Measurements from ENCODE around the gene BMP10. TPM values are rescaled to one million over a fixed set of nuclear protein-coding genes. Genes with fewer than 3 reads are reported as not detected.

Gene BMP10
- total RNA-seq, 1 donor from 2014 or later = not detected

DNA sequence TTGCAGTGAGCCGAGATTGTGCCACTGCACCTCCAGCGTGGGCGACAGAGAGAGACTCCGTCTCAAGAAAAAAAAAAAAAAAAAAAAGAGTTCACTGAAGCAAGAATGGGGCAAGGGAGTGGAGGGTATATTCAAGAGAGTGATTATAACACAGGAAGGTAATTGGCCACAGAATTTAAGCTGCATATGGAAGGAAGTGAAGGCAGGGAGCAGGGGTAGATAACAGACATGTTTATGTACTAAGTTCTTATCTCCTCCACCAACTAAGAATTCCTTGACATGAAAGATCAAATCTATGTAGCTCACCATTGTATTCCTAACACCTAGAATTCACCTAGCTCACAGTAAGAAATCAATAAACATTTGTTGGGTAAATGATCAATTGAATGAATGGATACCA, 44.2 kb upstream of the BMP10 start:
- TF ChIP-seq, protein P1, sequence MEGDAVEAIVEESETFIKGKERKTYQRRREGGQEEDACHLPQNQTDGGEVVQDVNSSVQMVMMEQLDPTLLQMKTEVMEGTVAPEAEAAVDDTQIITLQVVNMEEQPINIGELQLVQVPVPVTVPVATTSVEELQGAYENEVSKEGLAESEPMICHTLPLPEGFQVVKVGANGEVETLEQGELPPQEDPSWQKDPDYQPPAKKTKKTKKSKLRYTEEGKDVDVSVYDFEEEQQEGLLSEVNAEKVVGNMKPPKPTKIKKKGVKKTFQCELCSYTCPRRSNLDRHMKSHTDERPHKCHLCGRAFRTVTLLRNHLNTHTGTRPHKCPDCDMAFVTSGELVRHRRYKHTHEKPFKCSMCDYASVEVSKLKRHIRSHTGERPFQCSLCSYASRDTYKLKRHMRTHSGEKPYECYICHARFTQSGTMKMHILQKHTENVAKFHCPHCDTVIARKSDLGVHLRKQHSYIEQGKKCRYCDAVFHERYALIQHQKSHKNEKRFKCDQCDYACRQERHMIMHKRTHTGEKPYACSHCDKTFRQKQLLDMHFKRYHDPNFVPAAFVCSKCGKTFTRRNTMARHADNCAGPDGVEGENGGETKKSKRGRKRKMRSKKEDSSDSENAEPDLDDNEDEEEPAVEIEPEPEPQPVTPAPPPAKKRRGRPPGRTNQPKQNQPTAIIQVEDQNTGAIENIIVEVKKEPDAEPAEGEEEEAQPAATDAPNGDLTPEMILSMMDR (IDR thresholded peaks at IDR 0.05; ENCODE audit: insufficient read depth, low read length, severe bottlenecking) = no peak
- H3K4me3 ChIP-seq (ENCODE audit: low read depth, low read length) = no peak overlapping the region
- no peaks in the 10 kb centered on the region for H3K27me3 ChIP-seq (ENCODE audit: control insufficient read depth, insufficient read depth, low read length)
- H3K36me3 ChIP-seq (ENCODE audit: control insufficient read depth, insufficient read depth, low read length) = no peaks in the 10 kb centered on the region
- DNase-seq (ENCODE audit: low read depth) = no peak
- no peak for FAIRE-seq

DNA sequence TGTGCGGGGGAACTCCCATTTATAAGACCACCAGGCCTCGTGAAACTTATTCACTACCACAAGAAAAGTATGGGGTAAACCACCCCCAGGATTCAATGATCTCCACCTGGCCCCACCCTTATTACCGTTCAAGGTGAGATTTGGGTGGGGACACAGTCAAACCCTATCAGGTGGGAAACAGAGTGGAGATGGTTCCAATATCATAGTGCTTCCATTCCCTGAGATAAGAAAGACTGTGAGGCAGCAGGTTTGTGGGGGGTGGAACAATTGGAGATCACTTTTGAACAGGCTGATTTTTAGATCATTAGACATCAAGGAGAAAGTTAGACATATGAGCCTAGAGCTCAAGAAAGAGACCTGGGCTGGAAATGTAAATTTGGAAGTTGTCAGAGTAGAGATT, 42.2 kb upstream of the BMP10 start:
- DNase-seq (ENCODE audit: low read depth) (no peak), FAIRE-seq (no peak)
- Histone ChIP-seq H3K36me3 (ENCODE audit: control insufficient read depth, insufficient read depth, low read length) (no peaks in the 10 kb centered on the region), H3K4me3 (ENCODE audit: low read depth, low read length) (no peak overlapping the region), H3K27me3 (ENCODE audit: control insufficient read depth, insufficient read depth, low read length) (no peaks in the 10 kb centered on the region)
- TF ChIP-seq, protein P1 (IDR thresholded peaks at IDR 0.05; ENCODE audit: insufficient read depth, low read length, severe bottlenecking) = no peak

DNA sequence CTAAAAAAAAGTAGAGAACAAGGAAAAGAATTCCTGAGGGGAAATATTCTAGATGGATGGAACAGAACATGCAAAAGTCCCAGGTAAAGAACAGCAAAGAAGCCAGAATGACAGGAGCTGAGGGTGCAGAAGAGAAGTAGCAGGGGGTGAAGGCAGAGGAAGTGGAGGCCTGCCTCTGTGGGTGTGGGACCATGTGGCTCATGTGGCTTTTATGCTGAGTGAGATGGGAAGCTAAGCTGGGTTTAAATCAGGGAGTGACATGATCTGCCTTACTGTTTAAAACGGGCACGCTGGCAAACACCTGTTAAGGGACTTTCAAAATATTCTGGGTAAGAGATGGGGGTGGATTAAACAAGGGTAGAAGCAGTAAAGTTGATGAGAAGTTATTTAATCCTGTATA, 41.5 kb upstream of the BMP10 start:
- Histone ChIP-seq H3K36me3 (ENCODE audit: control insufficient read depth, insufficient read depth, low read length) (no peaks in the 10 kb centered on the region), H3K4me3 (ENCODE audit: low read depth, low read length) (no peak overlapping the region), H3K27me3 (ENCODE audit: control insufficient read depth, insufficient read depth, low read length) (no peaks in the 10 kb centered on the region)
- FAIRE-seq (no peak), DNase-seq (ENCODE audit: low read depth) (no peak)
- TF ChIP-seq, protein P1 (IDR thresholded peaks at IDR 0.05; ENCODE audit: insufficient read depth, low read length, severe bottlenecking) = no peak

DNA sequence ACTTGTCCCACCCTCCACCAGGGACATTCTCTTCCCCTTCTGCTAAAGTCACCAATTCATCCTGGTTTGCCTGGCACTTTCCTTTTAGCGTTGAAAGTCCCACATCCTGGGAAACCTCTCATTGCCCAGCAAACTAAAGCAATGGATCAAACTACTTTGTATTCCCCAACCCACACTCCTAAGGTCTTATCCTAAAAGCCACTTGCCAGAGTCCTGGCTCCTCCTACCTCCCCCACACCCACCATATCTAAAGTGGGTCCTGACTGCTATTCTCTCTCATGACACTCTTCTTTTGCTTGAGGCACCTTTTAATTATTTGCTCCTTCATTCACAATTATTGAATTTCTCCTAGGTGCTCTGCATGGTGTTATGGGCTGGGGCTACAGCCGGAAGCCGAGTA, 40.9 kb upstream of the BMP10 start:
- TF ChIP-seq, protein P1 (IDR thresholded peaks at IDR 0.05; ENCODE audit: insufficient read depth, low read length, severe bottlenecking) = no peak
- DNase-seq (ENCODE audit: low read depth) (no peak), FAIRE-seq (no peak)
- Histone ChIP-seq H3K27me3 (ENCODE audit: control insufficient read depth, insufficient read depth, low read length) (no peaks in the 10 kb centered on the region), H3K4me3 (ENCODE audit: low read depth, low read length) (no peak overlapping the region), H3K36me3 (ENCODE audit: control insufficient read depth, insufficient read depth, low read length) (no peaks in the 10 kb centered on the region)

DNA sequence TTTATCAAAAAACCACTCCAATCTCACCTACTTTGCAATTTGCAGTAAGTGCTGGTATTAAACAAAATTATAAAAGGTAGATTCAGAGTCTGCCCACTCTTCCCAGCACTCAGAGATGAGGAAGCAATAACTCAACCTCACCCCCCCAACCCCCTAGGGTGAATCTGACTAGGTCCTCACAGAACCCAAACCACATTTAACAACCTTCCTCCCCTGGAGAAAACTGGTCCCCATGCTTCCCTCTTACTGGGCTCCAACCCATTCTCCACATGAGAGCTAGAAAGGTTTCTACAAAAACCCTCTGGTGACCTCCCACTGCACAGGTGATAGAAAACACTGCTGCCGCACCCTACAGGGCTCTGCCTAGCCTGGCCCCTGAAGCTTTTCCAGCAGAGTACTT, 40.5 kb upstream of the BMP10 start:
- no peak overlapping the region for H3K4me3 ChIP-seq (ENCODE audit: low read depth, low read length)

DNA sequence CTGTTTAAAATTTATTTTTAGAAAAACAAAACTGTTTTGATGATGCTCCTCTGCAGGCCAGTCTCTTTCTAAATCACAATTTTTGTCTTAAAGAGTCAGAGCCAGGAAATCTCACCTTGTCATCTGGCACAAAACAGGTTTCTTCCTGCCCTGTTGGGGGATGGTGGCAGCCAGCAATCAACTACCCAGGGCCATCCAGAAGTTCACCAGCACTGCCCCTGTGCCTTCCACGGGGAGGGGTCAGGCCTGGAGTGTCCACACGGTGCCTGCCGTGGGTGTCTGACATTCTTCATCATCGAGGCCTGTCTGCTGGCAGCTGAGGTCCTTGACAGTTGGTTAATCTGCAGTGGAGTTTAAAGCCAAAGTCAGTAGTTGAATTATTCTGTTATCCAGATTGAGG, 40.0 kb upstream of the BMP10 start:
- Histone ChIP-seq H3K4me3 (ENCODE audit: low read depth, low read length) (no peak overlapping the region), H3K36me3 (ENCODE audit: control insufficient read depth, insufficient read depth, low read length) (no peaks in the 10 kb centered on the region), H3K27me3 (ENCODE audit: control insufficient read depth, insufficient read depth, low read length) (no peaks in the 10 kb centered on the region)
- TF ChIP-seq, protein P1 (IDR thresholded peaks at IDR 0.05; ENCODE audit: insufficient read depth, low read length, severe bottlenecking) = no peak
- peak; percentile 44 for DNase-seq (ENCODE audit: low read depth)
- FAIRE-seq = no peak

More for the DNA sequence above, 40.5 kb upstream of the BMP10 start:
- FAIRE-seq (no peak), DNase-seq (ENCODE audit: low read depth) (no peak)
- Histone ChIP-seq H3K27me3 (ENCODE audit: control insufficient read depth, insufficient read depth, low read length) (no peaks in the 10 kb centered on the region), H3K36me3 (ENCODE audit: control insufficient read depth, insufficient read depth, low read length) (no peaks in the 10 kb centered on the region)
- TF ChIP-seq, protein P1 (IDR thresholded peaks at IDR 0.05; ENCODE audit: insufficient read depth, low read length, severe bottlenecking) = no peak

All from bronchial epithelial cell (primary cell).